ENCODE data around the gene KREMEN1. TPM values are rescaled to one million over a fixed set of nuclear protein-coding genes. Genes with fewer than 3 reads are reported as not detected.

KREMEN1 gene
- total RNA-seq, 2 experiments from 2014 or later = 0.17 to 0.31 TPM

DNA sequence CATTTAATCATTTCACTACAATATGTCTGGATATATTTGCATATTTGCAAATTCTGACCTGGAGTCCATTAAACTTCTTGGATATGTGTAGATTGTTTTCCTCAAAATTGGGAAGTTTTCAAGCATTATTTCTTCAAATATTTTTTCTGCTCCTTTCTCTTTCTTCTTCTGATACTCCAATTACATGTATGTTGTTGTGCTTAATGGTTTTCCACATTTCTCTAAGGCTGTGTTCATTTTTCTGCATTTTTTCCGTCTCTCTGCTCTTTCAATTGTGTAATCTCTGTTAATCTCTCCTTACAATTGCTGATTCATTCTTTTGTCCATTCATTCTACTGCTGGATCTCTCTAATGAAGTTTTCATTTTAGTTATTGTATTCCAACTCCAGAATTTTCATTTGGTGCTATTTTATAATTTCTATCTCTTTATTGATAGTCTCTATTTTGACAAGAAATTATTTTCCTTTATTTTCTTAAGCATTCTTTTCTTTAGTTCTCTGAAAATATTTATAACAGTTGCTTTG, 102.5 kb downstream of the KREMEN1 start:
- Mint-ChIP-seq H3K27me3 (peaks cover 10% of the 10 kb centered on the region), H3K4me3 (no peak overlapping the region), H3K4me1 (ENCODE audit: low read depth) (no peaks in the 10 kb centered on the region), H3K9me3 (peaks cover 19% of the 10 kb centered on the region), H3K27ac (no peak overlapping the region), H3K36me3 (peaks cover 5% of the 10 kb centered on the region)
- CTCF ChIA-PET = interaction anchor here (1.8 kb wide), 1 partner anchor 70 kb away, joined by 5 read pairs; no protein-coding TSS in a partner anchor
- DNase-seq = no peak
- POLR2A ChIA-PET = no interaction called here
- intact Hi-C loops (cut with micrococcal nuclease) = no loop called here

- H3K9me3 Mint-ChIP-seq = no peaks in the 10 kb centered on the region
- H3K27ac Mint-ChIP-seq = no peak overlapping the region
- ChIA-PET POLR2A (no interaction called here), CTCF (interaction anchor here (0.7 kb wide), 1 partner anchor 31 kb away, joined by 4 read pairs; no protein-coding TSS in a partner anchor)
- DNase-seq = no peak
- no peaks in the 10 kb centered on the region for H3K36me3 Mint-ChIP-seq
- no peaks in the 10 kb centered on the region for H3K4me1 Mint-ChIP-seq (ENCODE audit: low read depth)
- H3K27me3 Mint-ChIP-seq = no peaks in the 10 kb centered on the region
- intact Hi-C loops (cut with micrococcal nuclease) = no loop called here
- no peak overlapping the region for H3K4me3 Mint-ChIP-seq
Measured at GRCh38 chr22:29183971-29184848, 111.4 kb downstream of the KREMEN1 start.

DNA sequence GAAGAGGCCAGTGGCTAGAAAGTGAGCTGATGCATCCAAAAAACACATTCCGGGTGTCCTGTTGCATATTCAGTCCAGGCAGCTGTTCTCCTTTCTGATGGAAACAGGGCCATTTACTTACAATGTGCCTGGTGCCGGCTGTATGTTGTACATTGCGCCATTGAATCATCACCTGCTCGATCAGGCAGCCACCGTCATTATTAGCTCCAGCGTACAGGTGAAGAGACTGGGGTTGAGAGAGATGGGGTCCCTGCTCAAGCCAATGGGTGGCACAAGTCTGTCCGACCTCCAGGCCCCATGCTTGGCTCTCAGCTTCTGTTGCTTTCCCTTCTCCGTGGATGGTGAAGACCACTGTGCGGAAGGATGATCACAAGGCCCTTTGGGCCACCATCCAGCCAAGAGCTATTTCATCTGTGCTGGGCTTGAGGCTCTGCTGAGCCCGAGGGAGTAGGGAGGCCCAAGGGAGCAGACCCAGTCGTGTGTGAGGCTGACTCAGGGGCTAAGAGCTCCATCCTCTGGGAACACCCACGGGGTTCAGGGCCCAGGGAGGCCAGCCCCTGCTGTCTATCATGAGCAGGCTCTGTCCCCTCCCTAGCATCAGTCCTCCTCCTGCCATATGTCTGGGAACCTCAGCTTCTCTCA, 112.1 kb downstream of the KREMEN1 start:
- no peaks in the 10 kb centered on the region for H3K36me3 Mint-ChIP-seq
- no peak for DNase-seq
- no peaks in the 10 kb centered on the region for H3K4me1 Mint-ChIP-seq (ENCODE audit: low read depth)
- ChIA-PET POLR2A (no interaction called here), CTCF (interaction anchor here (0.7 to 1.0 kb wide), 2 partner anchors 10 to 31 kb away, joined by 3 to 4 read pairs; no protein-coding TSS in a partner anchor)
- H3K27ac Mint-ChIP-seq = no peak overlapping the region
- H3K27me3 Mint-ChIP-seq = no peaks in the 10 kb centered on the region
- no peak overlapping the region for H3K4me3 Mint-ChIP-seq
- intact Hi-C loops (cut with micrococcal nuclease) = no loop called here
- H3K9me3 Mint-ChIP-seq = no peaks in the 10 kb centered on the region

- Mint-ChIP-seq H3K27me3 (no peaks in the 10 kb centered on the region), H3K4me1 (ENCODE audit: low read depth) (no peaks in the 10 kb centered on the region), H3K4me3 (no peak overlapping the region), H3K27ac (no peak overlapping the region), H3K9me3 (no peaks in the 10 kb centered on the region), H3K36me3 (no peaks in the 10 kb centered on the region)
- intact Hi-C loops (cut with micrococcal nuclease) = no loop called here
- ChIA-PET CTCF (interaction anchor here (0.6 kb wide), 1 partner anchor 16 kb away, joined by 3 read pairs; no protein-coding TSS in a partner anchor), POLR2A (no interaction called here)
- DNase-seq = no peak
Measured at GRCh38 chr22:29186302-29186701, 113.5 kb downstream of the KREMEN1 start.

GRCh38 chr22:29187831-29188230, 115.0 kb downstream of the KREMEN1 start:
- H3K4me3 Mint-ChIP-seq = no peak overlapping the region
- ChIA-PET POLR2A (no interaction called here), CTCF (no interaction called here)
- intact Hi-C loops (cut with micrococcal nuclease) = no loop called here
- no peaks in the 10 kb centered on the region for H3K4me1 Mint-ChIP-seq (ENCODE audit: low read depth)
- H3K9me3 Mint-ChIP-seq = no peaks in the 10 kb centered on the region
- no peak for DNase-seq
- H3K36me3 Mint-ChIP-seq = no peaks in the 10 kb centered on the region
- no peaks in the 10 kb centered on the region for H3K27me3 Mint-ChIP-seq
- no peak overlapping the region for H3K27ac Mint-ChIP-seq

- Mint-ChIP-seq H3K4me3 (no peak overlapping the region), H3K27ac (no peak overlapping the region), H3K4me1 (ENCODE audit: low read depth) (no peaks in the 10 kb centered on the region), H3K27me3 (peaks cover 2% of the 10 kb centered on the region), H3K36me3 (no peaks in the 10 kb centered on the region), H3K9me3 (peaks cover 5% of the 10 kb centered on the region)
- POLR2A ChIA-PET = no interaction called here
- DNase-seq = no peak
- intact Hi-C loops (cut with micrococcal nuclease) = no loop called here
- CTCF ChIA-PET = interaction anchor here (0.6 kb wide), 1 partner anchor 61 kb away, joined by 3 read pairs; no protein-coding TSS in a partner anchor
Measured at GRCh38 chr22:29190051-29190450, 117.2 kb downstream of the KREMEN1 start.

- Mint-ChIP-seq H3K27me3 (peaks cover 2% of the 10 kb centered on the region), H3K27ac (no peak overlapping the region), H3K4me3 (no peak overlapping the region), H3K4me1 (ENCODE audit: low read depth) (no peaks in the 10 kb centered on the region), H3K36me3 (no peaks in the 10 kb centered on the region), H3K9me3 (peaks cover 6% of the 10 kb centered on the region)
- DNase-seq = no peak
- intact Hi-C loops (cut with micrococcal nuclease) = no loop called here
- POLR2A ChIA-PET = no interaction called here
- CTCF ChIA-PET = no interaction called here
Measured at GRCh38 chr22:29190918-29191317, 118.1 kb downstream of the KREMEN1 start.

DNA sequence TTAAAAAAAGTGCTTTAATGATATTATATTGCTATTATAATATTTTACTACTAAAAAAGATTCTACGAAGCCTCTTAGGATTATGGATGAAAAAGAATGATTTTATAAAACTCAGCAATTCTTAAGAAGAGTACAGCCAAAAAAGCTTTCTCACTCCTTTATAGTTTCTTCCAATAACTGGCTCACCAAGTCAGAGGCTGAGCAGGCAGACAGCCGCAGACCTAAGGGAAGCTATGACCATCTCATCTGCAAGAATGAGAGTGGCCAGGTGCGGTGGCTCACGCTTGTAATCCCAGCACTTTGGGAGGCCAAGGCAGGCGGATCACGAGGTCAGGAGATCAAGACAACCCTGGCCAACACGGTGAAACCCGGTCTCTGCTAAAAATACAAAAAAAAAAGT, 120.2 kb downstream of the KREMEN1 start:
- ChIA-PET CTCF (no interaction called here), POLR2A (no interaction called here)
- Mint-ChIP-seq H3K9me3 (peaks cover 6% of the 10 kb centered on the region), H3K27ac (no peak overlapping the region), H3K4me1 (ENCODE audit: low read depth) (no peaks in the 10 kb centered on the region), H3K27me3 (peaks cover 3% of the 10 kb centered on the region), H3K4me3 (no peak overlapping the region), H3K36me3 (no peaks in the 10 kb centered on the region)
- intact Hi-C loops (cut with micrococcal nuclease) = no loop called here
- DNase-seq = no peak

DNA sequence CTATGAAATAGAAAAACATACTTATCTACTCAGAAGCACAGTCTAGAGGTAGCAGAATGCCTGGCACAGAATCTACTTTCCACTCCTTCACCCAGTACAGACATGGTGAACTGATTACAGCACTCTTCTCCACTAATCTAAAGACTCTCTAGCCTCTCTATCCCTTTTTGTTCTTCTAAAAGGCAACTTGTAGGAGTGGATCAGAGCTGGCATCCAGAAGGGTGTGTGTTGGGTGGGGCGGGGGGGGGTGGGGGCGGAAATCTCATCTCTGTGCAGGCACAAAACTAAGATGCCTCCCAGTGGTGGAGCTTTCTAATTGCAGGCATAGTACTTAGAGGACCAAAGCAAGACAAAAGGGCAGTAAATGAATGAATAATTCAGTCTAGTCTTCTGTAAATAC, 121.3 kb downstream of the KREMEN1 start:
- H3K9me3 Mint-ChIP-seq = peaks cover 6% of the 10 kb centered on the region
- H3K27ac Mint-ChIP-seq = no peak overlapping the region
- intact Hi-C loops (cut with micrococcal nuclease) = no loop called here
- CTCF ChIA-PET = interaction anchor here (1.2 kb wide), 1 partner anchor 9 kb away, joined by 3 read pairs; no protein-coding TSS in a partner anchor
- H3K4me1 Mint-ChIP-seq (ENCODE audit: low read depth) = no peaks in the 10 kb centered on the region
- no peak for DNase-seq
- POLR2A ChIA-PET = no interaction called here
- no peak overlapping the region for H3K4me3 Mint-ChIP-seq
- peaks cover 3% of the 10 kb centered on the region for H3K27me3 Mint-ChIP-seq
- no peaks in the 10 kb centered on the region for H3K36me3 Mint-ChIP-seq

- peaks cover 8% of the 10 kb centered on the region for H3K27me3 Mint-ChIP-seq
- no peak overlapping the region for H3K27ac Mint-ChIP-seq
- H3K4me3 Mint-ChIP-seq = no peak overlapping the region
- POLR2A ChIA-PET = no interaction called here
- CTCF ChIA-PET = interaction anchor here (0.7 to 1.2 kb wide), 2 partner anchors 10 to 40 kb away, joined by 3 read pairs; no protein-coding TSS in a partner anchor
- H3K36me3 Mint-ChIP-seq = no peaks in the 10 kb centered on the region
- H3K9me3 Mint-ChIP-seq = peaks cover 6% of the 10 kb centered on the region
- DNase-seq = no peak
- intact Hi-C loops (cut with micrococcal nuclease) = no loop called here
- no peaks in the 10 kb centered on the region for H3K4me1 Mint-ChIP-seq (ENCODE audit: low read depth)
Measured at GRCh38 chr22:29195118-29195963, 122.5 kb downstream of the KREMEN1 start.

- no peak for DNase-seq
Measured at GRCh38 chr22:29195964-29196666, 123.3 kb downstream of the KREMEN1 start.

More at GRCh38 chr22:29195964-29196666, 123.3 kb downstream of the KREMEN1 start:
- Mint-ChIP-seq H3K4me3 (no peak overlapping the region), H3K36me3 (no peaks in the 10 kb centered on the region), H3K27me3 (peaks cover 13% of the 10 kb centered on the region), H3K4me1 (ENCODE audit: low read depth) (no peaks in the 10 kb centered on the region), H3K27ac (no peak overlapping the region), H3K9me3 (peaks cover 6% of the 10 kb centered on the region)
- POLR2A ChIA-PET = no interaction called here
- CTCF ChIA-PET = interaction anchor here (0.7 kb wide), 1 partner anchor 41 kb away, joined by 3 read pairs; no protein-coding TSS in a partner anchor
- intact Hi-C loops (cut with micrococcal nuclease) = no loop called here
